K562 (cell line): ENCODE results near the gene LMBR1. TPM values are rescaled to one million over a fixed set of nuclear protein-coding genes. Genes with fewer than 3 reads are reported as not detected.

Source experiments
- ATAC-seq: fragments of 200-7000 bp; cut with Tn5 transposase; 3 replicates; pipeline ENCODE4 v1.9.1; 2020; ENCODE audit warnings: moderate library complexity
- BruUV-seq: library from RNA; stranded (reverse); fragments of 400-500 nt; replicated peaks from 2 replicates; lab custom pipeline; 2021; lab: Mats Ljungman, UMichigan
- CTCF ChIA-PET: fragments of 300-600 bp; formaldehyde crosslinking; extraction: SDS; loops from one replicate; lab custom pipeline; 2021; ENCODE audit warnings: low intra/inter-chr PET ratio; lab: Yijun Ruan, JAX
- POLR2A ChIA-PET: fragments of 300-600, 350-650 bp; sonication (Branson Sonifier 250); formaldehyde crosslinking; extraction: SDS; loops from one replicate; lab custom pipeline; 2021; ENCODE audit warnings: antibody characterized with exemption, inconsistent platforms; lab: Yijun Ruan, JAX
- DNase-seq, 4 experiments: peaks; one replicate each; pipeline versions ENCODE4 v3.0.0 to v3.0.0-alpha.2; 2011 to 2018; ENCODE audit warnings: low spot score in 3 of 4, mixed read lengths in 3 of 4; ENCODE audit errors: extremely low read depth in 1 of 4
- FAIRE-seq: peaks from 2 replicates; lab custom pipeline; 2011; peaks lifted over from hg19 to GRCh38; lab: Jason Lieb, UNC
- H2AFZ ChIP-seq: 2 replicates; pipeline ENCODE4 v1.6.0; 2011; ENCODE audit warnings: low read depth, low read length, control low read depth, inconsistent platforms
- H3K27ac ChIP-seq: fragments of 200-600 bp; 3 replicates; pipeline ENCODE4 v1.8.0; 2011; ENCODE audit warnings: low read depth, mild to moderate bottlenecking, control low read depth, inconsistent platforms, low read length, moderate library complexity, mixed read lengths; ENCODE audit errors: extremely low read depth
- H3K27me3 ChIP-seq, 2 experiments: fragments of 300-600 bp in 1 of 2; 2 replicates in 1 of 2; 3 replicates in 1 of 2; pipeline versions ENCODE4 v1.6.0 to v1.8.0; 2011; ENCODE audit warnings: inconsistent platforms in 2 of 2, low read length in 2 of 2, mild to moderate bottlenecking in 1 of 2, mixed read lengths in 1 of 2, moderate library complexity in 1 of 2; ENCODE audit not compliant: control insufficient read depth in 2 of 2, insufficient read depth in 2 of 2
- H3K36me3 ChIP-seq: fragments of 300-600 bp; 3 replicates; pipeline ENCODE4 v1.8.0; 2011; ENCODE audit warnings: mild to moderate bottlenecking, low read length, inconsistent platforms; ENCODE audit not compliant: control insufficient read depth, insufficient read depth
- H3K4me1 ChIP-seq, 2 experiments: fragments of 200-600 bp in 1 of 2; replicated peaks in 1 of 2; 2 replicates in 1 of 2; 3 replicates in 1 of 2; pipeline versions ENCODE4 v1.5.1 to v1.8.0; 2011; ENCODE audit warnings: inconsistent platforms in 2 of 2, low read length in 2 of 2, mild to moderate bottlenecking in 1 of 2, mixed read lengths in 1 of 2, moderate library complexity in 1 of 2; ENCODE audit not compliant: control insufficient read depth in 2 of 2, insufficient read depth in 2 of 2
- H3K4me2 ChIP-seq: 2 replicates; pipeline ENCODE4 v1.6.1; 2011; ENCODE audit warnings: low read length, control low read depth, inconsistent platforms, mixed read lengths; ENCODE audit not compliant: insufficient read depth
- H3K4me3 ChIP-seq: fragments of 200-600 bp; sonication (generic), shearing (Covaris generic); 2 replicates; pipeline ENCODE4 v1.5.1; 2016; ENCODE audit warnings: control low read depth, inconsistent platforms
- H3K79me2 ChIP-seq: fragments of 200-600 bp; 3 replicates; pipeline ENCODE4 v1.8.0; 2011; ENCODE audit warnings: low read length, inconsistent platforms; ENCODE audit not compliant: control insufficient read depth, insufficient read depth
- H3K9ac ChIP-seq, 2 experiments: 2 replicates each; pipeline versions ENCODE4 v1.6.0 to v1.6.1; 2011; ENCODE audit warnings: low read depth in 2 of 2, low read length in 2 of 2, control low read depth in 1 of 2, inconsistent platforms in 1 of 2, mild to moderate bottlenecking in 1 of 2, mixed read lengths in 1 of 2; ENCODE audit not compliant: insufficient read depth in 1 of 2
- H3K9me1 ChIP-seq: one replicate; pipeline ENCODE4 v1.6.0; 2011; ENCODE audit warnings: inconsistent platforms, mild to moderate bottlenecking, low read length, moderate library complexity; ENCODE audit not compliant: control insufficient read depth, insufficient read depth
- H3K9me3 ChIP-seq: replicated peaks from 2 replicates; pipeline ENCODE4 v1.5.1; 2011; ENCODE audit warnings: low read depth, low read length, inconsistent platforms; ENCODE audit not compliant: control insufficient read depth, insufficient read depth
- H4K20me1 ChIP-seq: replicated peaks from 2 replicates; pipeline ENCODE4 v1.6.1; 2011; ENCODE audit warnings: low read length, inconsistent platforms, mixed read lengths; ENCODE audit not compliant: control insufficient read depth, insufficient read depth
- ATF3 ChIP-seq, 2 experiments: fragments of 450-650 bp in 1 of 2; sonication (generic) in 1 of 2; formaldehyde crosslinking in 1 of 2; IDR thresholded peaks in 1 of 2; conservative IDR thresholded peaks in 1 of 2; 2 replicates each; pipeline versions ENCODE4 v1.6.1 to v1.8.1; 2016 to 2023; ENCODE audit warnings: mild to moderate bottlenecking in 2 of 2, moderate library complexity in 2 of 2, inconsistent platforms in 1 of 2, missing genetic modification reagents in 1 of 2
- ATF4 ChIP-seq: fragments of 450-650 bp; formaldehyde crosslinking; IDR thresholded peaks from 2 replicates; pipeline ENCODE4 v1.4.0; 2022; ENCODE audit warnings: mild to moderate bottlenecking, moderate library complexity
- BCOR ChIP-seq: fragments of 450-650 bp; IDR thresholded peaks from 2 replicates; pipeline ENCODE4 v1.6.1; 2016
- CEBPB ChIP-seq: fragments of 450-650 bp; IDR thresholded peaks from 2 replicates; pipeline ENCODE4 v1.6.1; 2016; ENCODE audit warnings: missing genetic modification characterization, missing compliant biosample characterization
- HMG20A ChIP-seq: fragments of 450-650 bp; formaldehyde crosslinking; conservative IDR thresholded peaks from 2 replicates; pipeline ENCODE4 v1.4.0; 2020; ENCODE audit warnings: mild to moderate bottlenecking, mixed read lengths
- MECOM ChIP-seq: fragments of 250-450 bp; sonication (Bioruptor Pico); IDR thresholded peaks from 2 replicates; pipeline ENCODE4 v1.8.0; 2022; ENCODE audit warnings: inconsistent platforms
- MEIS2 ChIP-seq: fragments of 450-650 bp; IDR thresholded peaks from 2 replicates; pipeline ENCODE4 v1.6.1; 2014; ENCODE audit warnings: mild to moderate bottlenecking; ENCODE audit not compliant: partially characterized antibody
- RBBP5 ChIP-seq: fragments of 200-600 bp; sonication (generic); IDR thresholded peaks from 2 replicates; pipeline ENCODE4 v1.6.1; 2012; ENCODE audit warnings: borderline replicate concordance, mild to moderate bottlenecking, low read length, control low read depth, inconsistent platforms; ENCODE audit not compliant: insufficient read depth, poor library complexity, severe bottlenecking
- SAP30 ChIP-seq: fragments of 200-600 bp; sonication (generic); IDR thresholded peaks from 2 replicates; pipeline ENCODE4 v1.6.1; 2012; ENCODE audit warnings: borderline replicate concordance, low read depth, mild to moderate bottlenecking, moderate library complexity, low read length, control low read depth, inconsistent platforms; ENCODE audit not compliant: insufficient read depth, poor library complexity, severe bottlenecking
- TRIM24 ChIP-seq, 2 experiments: fragments of 450-650 bp; IDR thresholded peaks; 2 replicates each; pipeline ENCODE4 v1.6.1; 2016
- ZFP36 ChIP-seq: fragments of 150-350 bp; IDR thresholded peaks from 2 replicates; pipeline ENCODE4 v1.6.1; 2018; ENCODE audit warnings: low read length, low read depth; ENCODE audit not compliant: partially characterized antibody
- WGBS: fragments of 100-300 bp; shearing (Covaris generic); methylation state at CpG from one replicate; pipeline ENCODE4 v1.1.6; 2016; ENCODE audit warnings: low coverage, mixed read lengths; ENCODE audit not compliant: insufficient coverage; ENCODE audit errors: missing lambda C conversion rate; 5-methylcytosine and 5-hydroxymethylcytosine counted together
- in situ Hi-C: fragments of 300-500 bp; cut with MboI; formaldehyde crosslinking; loops from 4 replicates; pipeline ENCODE4 v1.15.0; 2018; ENCODE audit warnings: inconsistent platforms, mixed read lengths
- intact Hi-C: fragments of 100-400 bp; cut with micrococcal nuclease; formaldehyde crosslinking; loops from 2 replicates; pipeline ENCODE4 v1.14.2; 2022
- polyA plus RNA-seq, 8 experiments: library from polyadenylated mRNA; depleted of rRNA in 4 of 8; stranded (reverse) in 5 of 8; unstranded in 3 of 8; fragments of >200 nt; fragmentation: Nextera tagmentation in 2 of 8; fragmentation: Illumina TruSeq in 1 of 8; extraction: Ambion mirVana in 2 of 8; extraction: Trizol in 1 of 8; gene quantifications; 2 replicates each; pipeline versions ENCODE4 v1.2.1 to v1.2.3, GENCODE V29; 2011 to 2014; ENCODE audit warnings: inconsistent platforms in 1 of 8, missing spikeins in 1 of 8
- total RNA-seq, 7 experiments: library from RNA; depleted of rRNA in 6 of 7; stranded (reverse); fragments of >200 nt in 6 of 7; fragmentation: Illumina TruSeq in 2 of 7; extraction: Trizol in 2 of 7; gene quantifications; 2 replicates each; pipeline versions ENCODE4 v1.2.1 to v1.2.3, GENCODE V29; 2011 to 2021; ENCODE audit warnings: low replicate concordance in 1 of 7

The LMBR1 gene
- total and polyA plus RNA-seq, 9 of the 15 experiments (the other 6 are each of a cell fraction or from before 2014, with no cell fraction given), result 7.7 to 90.0 (median 59.9) TPM

- TF ChIP-seq ATF3 (IDR thresholded peaks at IDR 0.05) (peak; percentile 95), ATF3 (CRISPR knock-in tag; conservative IDR thresholded peaks at IDR 0.05) (no peak), BCOR (peak; percentile 62; the same call in 1 of the 2 replicates), ZFP36 (peak; percentile 68), SAP30 (no peak), CEBPB (tag) (peak; percentile 98), HMG20A (CRISPR knock-in tag) (no peak), TRIM24 (IDR thresholded peaks at IDR 0.05) (peak in 1 of 2 experiments; percentile 51; a peak in 1 of 4 replicates), MECOM (CRISPR knock-in tag) (no peak), ATF4 (CRISPR knock-in tag) (peak; percentile 84)
Measured at GRCh38 chr7:156659203-156659602, 233.8 kb downstream of the LMBR1 start (continued).

DNA sequence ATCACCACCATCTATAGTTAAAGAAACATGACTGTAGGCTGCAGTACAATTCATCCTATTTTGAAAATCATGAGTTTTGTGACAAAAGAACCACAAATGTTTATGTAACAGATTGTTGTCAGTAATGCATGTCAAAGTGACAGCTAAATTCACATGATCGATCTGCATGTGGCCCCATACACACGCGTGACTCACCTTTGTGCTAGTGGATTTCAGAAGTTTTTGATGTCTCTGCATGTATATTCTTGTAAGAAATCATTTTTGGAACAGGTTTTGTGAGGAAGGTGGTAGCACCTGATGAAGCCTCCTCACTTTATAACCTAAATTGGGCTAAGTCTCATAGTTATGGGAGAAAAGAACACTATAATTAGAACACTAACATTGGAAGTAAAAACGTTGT lies 235.3 kb downstream of the LMBR1 start:
- intact Hi-C loops (no loop called here), in situ Hi-C loops (no loop called here)
- FAIRE-seq, result no peak
- H3K9ac ChIP-seq, result no peak overlapping the region
- no peak for DNase-seq
- H3K4me1 ChIP-seq, result peaks cover 4 to 22% of the 10 kb centered on the region in 2 experiments; a peak in 3 of 5 replicates
- TF ChIP-seq MEIS2, result peak; percentile 3
- TF ChIP-seq RBBP5, result no peak
- no peaks in the 10 kb centered on the region for H3K9me3 ChIP-seq
- no peak overlapping the region for H3K4me2 ChIP-seq
- H3K4me3 ChIP-seq, result no peak overlapping the region
- BruUV-seq, result no TSS peak
- no peak for ATAC-seq
- 66% methylated on average over 4 of the region's 4 CpGs for WGBS
- H3K36me3 ChIP-seq, result no peaks in the 10 kb centered on the region
- H3K9me1 ChIP-seq, result no peaks in the 10 kb centered on the region
- H4K20me1 ChIP-seq, result no peaks in the 10 kb centered on the region
- H3K79me2 ChIP-seq, result no peaks in the 10 kb centered on the region
- no peaks in the 10 kb centered on the region for H3K27me3 ChIP-seq
- no peak overlapping the region for H2AFZ ChIP-seq
- H3K27ac ChIP-seq, result no peak overlapping the region
- ChIA-PET POLR2A (interaction anchor here (1.2 kb wide), 1 partner anchor 17 kb away, joined by 3 read pairs; the partner anchor contains the start of gene RNF32), CTCF (no interaction called here)
